GM12878 (cell line): ENCODE measurements around the gene ACSL1.

ENCODE experiments used
- CHD1 ChIP-seq: IDR thresholded peaks from 2 replicates; pipeline ENCODE4 v1.6.1; 2012; ENCODE audit warnings: low read depth, low read length, improper control_type of control experiment
- CTCF ChIP-seq, 3 experiments: IDR thresholded peaks in 2 of 3; conservative IDR thresholded peaks in 1 of 3; 2 replicates each; pipeline ENCODE4 v1.5.1; 2011; ENCODE audit warnings: low read depth in 3 of 3, low read length in 3 of 3, mild to moderate bottlenecking in 3 of 3, control low read depth in 2 of 3, moderate library complexity in 2 of 3, inconsistent platforms in 1 of 3, mixed read lengths in 1 of 3; ENCODE audit not compliant: control insufficient read depth in 2 of 3, insufficient read depth in 1 of 3; ENCODE audit errors: extremely low read depth in 1 of 3
- GABPA ChIP-seq: IDR thresholded peaks from 2 replicates; pipeline ENCODE4 v1.6.1; 2014; ENCODE audit warnings: antibody characterized with exemption, low read depth, mild to moderate bottlenecking, inconsistent platforms
- MLLT1 ChIP-seq: fragments of 450-650 bp; IDR thresholded peaks from 2 replicates; pipeline ENCODE4 v1.6.1; 2016; ENCODE audit warnings: mild to moderate bottlenecking

GRCh38 chr4:184778325-184778724 lies 47.4 kb downstream of the ACSL1 start:
- TF ChIP-seq CTCF (IDR thresholded peaks at IDR 0.05 in 2 of 3, conservative IDR thresholded peaks at IDR 0.05 in 1 of 3; ENCODE audit: control insufficient read depth in 2 of 3, extremely low read depth in 1 of 3, insufficient read depth in 1 of 3, low read depth in 3 of 3, low read length in 3 of 3) (no peak), GABPA (no peak), CHD1 (no peak), MLLT1 (no peak)
